Activated CD4-positive, CD25-positive, alpha-beta regulatory T cell treated with anti-CD3 and anti-CD28 coated beads, Interleukin-2, amount 50 U/mL, for 24 hours (primary cell): ENCODE results near the gene SH3GL3.

Experiments
- ATAC-seq, 2 donors: fragments of 150-1000 bp; cut with Tn5 transposase; one replicate each; pipeline ENCODE4 v1.10.0; 2021; ENCODE audit warnings: mild to moderate bottlenecking in 1 of 2, moderate library complexity in 1 of 2

SH3GL3 gene

DNA sequence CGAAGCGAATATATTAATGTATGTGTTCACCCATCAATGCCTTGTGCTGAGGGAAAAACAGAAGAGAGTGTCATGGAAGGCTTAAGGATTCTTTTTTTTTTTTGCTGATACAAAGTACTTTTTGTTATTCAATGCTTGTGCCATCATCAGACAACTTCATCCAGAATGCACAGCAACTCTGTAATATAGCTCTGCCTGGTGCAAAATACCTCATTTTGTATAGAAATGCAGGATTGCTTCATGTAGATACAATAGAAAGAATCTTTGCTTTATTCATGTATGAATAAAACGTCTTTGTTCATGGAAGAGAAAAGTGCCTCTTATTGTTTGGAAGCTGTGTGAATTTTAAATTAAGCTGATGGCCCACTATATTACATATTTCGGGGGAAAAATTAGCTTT, 62.9 kb downstream of the SH3GL3 start:
- no peak for ATAC-seq

DNA sequence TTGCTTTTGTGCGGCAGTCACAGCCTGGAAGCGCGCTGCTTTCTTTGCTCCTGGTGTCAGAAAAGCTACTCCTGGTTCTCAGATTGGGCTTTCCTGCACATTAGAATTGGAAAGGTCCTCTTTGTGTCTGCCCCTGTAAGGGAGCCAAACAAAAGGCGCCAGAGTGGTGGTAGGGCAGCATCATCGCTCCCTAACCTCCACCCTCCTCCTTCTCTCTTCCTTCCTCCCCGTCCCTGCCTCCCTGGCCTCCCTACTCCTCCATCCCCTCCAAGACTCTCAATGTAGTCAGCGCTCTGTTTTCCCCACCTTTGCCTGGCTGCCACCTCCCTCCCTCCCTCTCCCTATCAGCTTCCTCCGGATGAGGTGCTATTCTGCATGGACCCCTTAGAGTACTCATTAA, 65.3 kb downstream of the SH3GL3 start:
- no peak for ATAC-seq

DNA sequence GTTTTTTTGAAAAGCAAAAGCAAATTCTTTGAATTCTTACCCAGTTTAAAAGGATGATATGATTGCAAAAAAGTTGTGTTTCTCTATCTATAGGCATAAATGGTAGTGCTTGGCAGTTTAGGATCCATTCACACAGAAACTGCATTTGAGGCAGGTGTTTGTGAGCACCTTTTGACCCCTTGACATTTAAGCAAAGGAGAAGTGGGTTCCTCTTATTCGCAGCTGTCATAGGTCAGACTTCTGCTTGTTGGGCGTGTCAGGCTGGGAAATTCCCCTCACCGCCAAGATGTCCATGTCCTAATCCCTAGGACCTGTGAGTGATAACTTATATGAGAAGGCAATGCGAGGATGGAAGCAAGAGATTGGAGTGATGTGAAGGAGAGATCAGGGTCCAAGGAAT, 67.4 kb downstream of the SH3GL3 start:
- no peak for ATAC-seq

GRCh38 chr15:83515164-83515563, 68.0 kb downstream of the SH3GL3 start:
- no peak for ATAC-seq

- ATAC-seq, result no peak
These were observed 69.8 kb downstream of the SH3GL3 start for GRCh38 chr15:83516935-83517334.

DNA sequence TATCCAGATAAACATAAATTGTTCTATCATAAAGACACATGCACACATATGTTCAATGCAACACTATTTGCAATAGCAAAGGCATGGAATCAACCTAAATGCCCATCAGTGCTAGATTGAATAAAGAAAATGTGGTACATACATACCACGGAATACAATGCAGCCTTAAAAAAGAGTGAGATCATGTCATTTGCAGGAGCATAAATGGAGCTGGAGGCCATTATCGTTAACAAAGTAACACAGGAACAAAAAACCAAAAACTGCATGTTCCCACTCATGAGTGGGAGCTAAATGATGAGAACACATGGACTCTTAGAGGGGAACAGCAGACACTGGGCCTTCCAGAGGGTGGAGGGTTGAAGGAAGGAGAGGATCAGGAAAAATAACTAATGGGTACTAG, 79.2 kb downstream of the SH3GL3 start:
- no peak for ATAC-seq

GRCh38 chr15:83533410-83533962, 86.3 kb downstream of the SH3GL3 start:
- no peak for ATAC-seq

DNA sequence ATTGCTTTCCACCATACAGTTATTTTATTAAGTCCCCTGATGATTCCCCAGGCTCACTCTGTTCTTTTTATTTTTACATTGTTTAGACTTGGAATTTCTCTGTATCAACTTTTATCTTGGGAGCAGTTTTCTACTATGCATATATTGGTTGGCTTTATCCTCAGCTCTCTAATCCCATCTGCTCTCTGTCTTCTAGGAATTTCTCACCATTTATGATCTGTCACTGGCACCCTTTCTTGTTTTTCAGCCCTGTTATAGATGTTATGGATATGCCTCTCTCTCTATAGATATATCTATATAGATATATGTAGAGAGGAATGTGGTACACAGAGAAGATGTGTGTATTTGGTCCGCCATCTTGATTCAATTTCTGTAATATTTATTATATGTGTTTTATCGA, 90.5 kb downstream of the SH3GL3 start:
- no peak for ATAC-seq

DNA sequence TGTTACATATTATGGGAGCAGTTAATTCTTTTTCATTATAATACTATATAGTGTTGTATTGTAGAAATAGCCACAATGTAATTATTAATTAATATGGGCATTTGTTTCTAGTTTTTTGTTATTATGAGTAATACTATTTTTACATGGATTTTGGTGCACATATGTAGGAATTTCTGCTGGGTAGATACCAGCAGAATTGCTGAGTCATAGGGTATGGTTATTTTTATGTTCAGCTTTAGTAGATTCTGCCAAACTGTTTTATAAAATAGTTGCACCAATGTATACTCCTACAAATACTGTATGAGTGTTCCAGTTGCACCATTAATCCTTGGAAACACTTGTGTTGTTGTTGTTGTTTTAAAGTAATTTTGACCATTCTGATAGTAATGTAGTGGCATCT, 91.5 kb downstream of the SH3GL3 start:
- ATAC-seq, result no peak

DNA sequence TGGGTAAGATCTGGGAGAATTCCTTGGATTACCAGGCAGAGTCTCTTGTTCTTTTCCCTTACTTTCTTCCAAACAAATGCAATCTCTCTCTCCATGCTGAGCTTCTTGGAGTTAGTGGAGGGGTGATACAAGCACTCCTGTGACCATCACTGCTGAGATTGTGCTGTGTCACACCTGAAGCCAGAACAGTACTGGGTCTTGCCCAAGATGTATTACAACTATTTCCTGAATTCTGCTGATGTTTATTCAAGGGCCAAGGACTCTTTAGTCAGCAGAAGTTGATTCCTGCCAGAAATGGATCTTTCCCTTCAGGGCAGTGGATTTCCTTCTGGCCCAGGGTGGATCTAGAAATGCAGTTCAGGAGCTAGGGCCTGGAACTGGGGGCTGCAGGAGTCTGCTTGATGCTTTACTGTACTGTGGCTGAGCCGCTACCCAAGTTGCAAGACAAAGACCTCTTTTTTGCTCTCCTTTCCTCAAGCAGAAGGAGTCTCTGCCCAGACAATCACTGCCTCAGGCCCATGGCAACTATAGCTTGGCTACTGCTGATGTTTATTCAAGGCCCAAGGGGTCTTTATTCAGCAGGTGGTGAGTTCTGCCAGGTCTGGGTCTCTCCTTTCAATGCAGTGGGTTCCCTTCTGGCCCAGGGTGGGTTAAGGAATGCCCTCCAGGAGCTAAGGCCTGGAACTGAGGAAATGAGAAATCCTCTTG, 98.8 kb downstream of the SH3GL3 start:
- ATAC-seq, result no peak

- ATAC-seq, result no peak
These were observed 99.4 kb downstream of the SH3GL3 start for GRCh38 chr15:83546512-83546888.

GRCh38 chr15:83547168-83547567, 100.0 kb downstream of the SH3GL3 start:
- no peak for ATAC-seq

GRCh38 chr15:83549623-83550022, 102.5 kb downstream of the SH3GL3 start:
- no peak for ATAC-seq

DNA sequence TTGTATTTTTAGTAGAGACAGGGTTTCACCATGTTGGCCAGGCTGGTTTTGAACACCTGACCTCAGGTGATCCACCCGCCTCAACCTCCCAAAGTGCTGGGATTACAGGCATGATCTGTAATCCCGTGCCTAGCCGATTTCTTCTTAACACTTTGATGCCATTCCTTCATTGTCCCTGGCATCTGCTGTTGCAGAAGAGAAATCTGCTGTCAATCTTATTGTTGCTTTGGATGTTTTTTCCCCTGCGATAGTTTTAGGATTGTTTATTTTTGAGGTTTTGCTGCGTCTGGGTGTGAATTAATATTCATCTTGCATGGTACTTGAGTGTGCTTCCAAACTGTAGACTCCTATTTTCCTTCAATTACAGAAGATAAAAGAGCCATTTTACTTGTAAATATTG, 107.4 kb downstream of the SH3GL3 start:
- no peak for ATAC-seq

- no peak for ATAC-seq
These were observed 108.2 kb downstream of the SH3GL3 start for GRCh38 chr15:83555383-83555782.

GRCh38 chr15:83556068-83556467, 108.9 kb downstream of the SH3GL3 start:
- ATAC-seq, result no peak

- no peak for ATAC-seq
These were observed 109.6 kb downstream of the SH3GL3 start for GRCh38 chr15:83556754-83557153.

GRCh38 chr15:83558146-83558545, 111.0 kb downstream of the SH3GL3 start:
- no peak for ATAC-seq

DNA sequence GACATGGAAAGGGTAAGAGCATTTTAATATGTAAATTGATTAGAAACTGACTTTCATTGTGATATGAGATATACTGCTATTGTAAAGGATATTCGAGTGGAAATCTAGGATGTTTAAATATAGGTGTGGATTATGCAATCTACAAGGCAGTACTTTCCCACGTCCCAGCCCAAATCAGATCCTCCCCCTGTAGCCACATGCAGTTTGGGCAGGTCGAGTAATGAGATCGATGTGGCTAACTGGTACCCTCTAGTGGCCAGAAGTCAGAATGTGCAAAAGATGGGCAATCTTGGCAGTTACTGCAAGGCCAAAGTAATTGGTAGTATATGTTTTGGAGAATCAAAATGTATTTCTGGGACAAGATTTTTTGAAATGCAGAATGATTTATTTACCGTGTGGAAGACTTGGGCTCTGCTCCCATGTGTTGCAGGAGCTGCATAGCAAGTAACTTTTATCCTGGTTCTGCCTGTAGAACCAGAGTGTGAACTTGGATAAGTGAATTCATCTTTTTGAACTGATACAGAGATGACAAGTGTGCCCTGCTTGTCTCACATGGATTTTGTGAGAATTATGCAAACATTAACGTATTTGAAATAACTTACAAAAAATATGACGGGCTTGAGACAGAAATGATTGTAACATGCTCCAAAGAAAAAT, 112.3 kb downstream of the SH3GL3 start:
- no peak for ATAC-seq

GRCh38 chr15:83561661-83562060, 114.5 kb downstream of the SH3GL3 start:
- ATAC-seq, result no peak

DNA sequence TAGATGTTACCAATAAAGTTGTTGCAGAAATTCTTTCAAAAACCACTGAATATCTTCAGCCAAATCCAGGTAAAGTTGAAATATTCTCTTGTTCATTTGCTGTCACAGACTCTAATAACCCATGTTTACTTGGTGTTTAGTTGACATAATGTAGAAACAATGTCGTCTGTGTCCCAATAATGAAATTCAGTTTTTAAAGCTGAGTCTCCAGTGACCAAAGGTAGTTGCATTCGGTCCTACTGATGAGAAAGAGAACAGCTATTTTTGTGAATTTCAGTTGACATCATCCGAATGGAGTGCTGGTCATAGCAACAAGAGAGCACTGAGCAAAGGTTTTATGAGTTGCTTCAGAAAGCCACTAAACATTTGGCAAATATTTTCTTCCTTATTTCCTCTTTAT, 118.0 kb downstream of the SH3GL3 start:
- no peak for ATAC-seq

DNA sequence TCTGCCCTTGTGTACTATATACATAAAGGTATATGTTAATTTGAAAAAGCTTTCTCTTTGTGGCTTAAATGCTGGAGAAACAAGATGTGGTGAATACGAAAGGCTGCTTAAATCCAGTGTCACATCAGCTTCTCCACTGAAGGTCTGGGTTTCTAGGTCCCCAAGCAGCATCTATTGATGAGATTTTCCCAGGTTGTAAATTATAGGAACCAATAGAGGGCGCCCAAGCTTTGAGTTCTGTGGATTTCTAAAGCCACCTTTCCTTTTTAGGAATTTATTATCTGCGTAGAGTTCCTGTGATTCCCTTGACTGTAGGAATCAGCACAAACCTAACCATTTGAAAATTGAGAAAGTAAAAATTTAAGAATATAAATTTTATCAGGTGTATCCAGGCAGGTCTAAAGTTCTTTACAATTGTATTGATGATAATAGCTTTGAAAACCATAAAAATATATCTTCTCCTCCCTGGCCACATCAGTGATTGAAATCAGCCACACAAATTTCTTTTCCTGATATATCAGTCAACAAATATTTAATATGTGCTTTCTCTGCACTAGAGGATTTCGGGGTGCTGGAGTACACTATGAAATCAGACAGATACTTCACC, 118.5 kb downstream of the SH3GL3 start:
- no peak for ATAC-seq

DNA sequence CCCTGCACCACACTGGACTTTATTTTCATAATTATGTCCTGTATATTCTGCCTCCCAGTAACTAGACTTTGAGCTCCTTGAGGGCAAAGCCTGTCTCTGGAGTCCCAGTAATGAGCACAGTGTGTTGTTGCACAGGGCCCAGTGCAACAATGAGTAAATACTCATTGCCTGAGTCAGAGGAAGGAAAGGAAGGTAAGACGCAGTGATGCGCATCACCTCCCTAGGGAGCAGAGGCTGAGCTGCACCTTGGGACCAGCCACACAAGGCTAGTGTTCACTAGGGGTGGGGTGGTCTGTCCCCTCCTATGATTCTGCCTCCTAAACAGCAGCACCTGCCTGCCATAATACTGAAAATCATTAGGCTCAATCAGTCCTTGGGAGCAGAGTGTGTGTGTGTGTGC, 120.2 kb downstream of the SH3GL3 start:
- no peak for ATAC-seq

DNA sequence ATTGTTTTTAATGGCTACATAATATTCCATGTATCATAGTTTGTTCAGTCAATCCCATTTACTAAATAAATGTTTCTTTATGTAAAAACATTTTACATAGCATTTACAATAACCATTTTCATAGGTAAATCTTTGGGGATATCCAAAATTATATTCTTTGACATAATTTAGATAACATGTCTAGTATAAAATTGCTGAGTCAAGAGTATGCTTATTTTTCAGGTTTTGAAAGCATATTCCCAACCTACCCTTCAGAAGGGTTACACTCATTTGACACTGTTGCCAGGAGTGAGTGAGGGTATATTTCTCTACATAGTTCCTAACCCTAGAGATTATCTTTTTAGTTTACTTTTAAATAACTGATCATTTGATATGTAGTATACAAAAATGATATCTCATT, 122.2 kb downstream of the SH3GL3 start:
- ATAC-seq, result no peak
